Endothelial cell of umbilical vein (primary cell): ENCODE results near the gene BCAR3.

ENCODE experiments used
- CTCF ChIP-seq, 2 donors: IDR thresholded peaks; 1 replicate in 1 of 2; 2 replicates in 1 of 2; pipeline ENCODE4 v1.5.1; 2011; ENCODE audit warnings: low read length in 2 of 2, mild to moderate bottlenecking in 2 of 2, moderate library complexity in 2 of 2, control low read depth in 1 of 2, inconsistent platforms in 1 of 2, low read depth in 1 of 2; ENCODE audit not compliant: insufficient read depth in 1 of 2; ENCODE audit errors: extremely low read depth in 1 of 2
- MAX ChIP-seq: IDR thresholded peaks from 2 replicates; pipeline ENCODE4 v1.6.1; 2011; ENCODE audit not compliant: insufficient read depth, insufficient read length
- MYC ChIP-seq: IDR thresholded peaks from one replicate; pipeline ENCODE4 v1.6.1; 2011; ENCODE audit warnings: mild to moderate bottlenecking, low read depth, low read length
- POLR2A ChIP-seq: IDR thresholded peaks from 2 replicates; pipeline ENCODE4 v1.6.1; 2012; ENCODE audit warnings: low read depth, mild to moderate bottlenecking, control low read depth, low read length

- TF ChIP-seq CTCF (IDR thresholded peaks at IDR 0.05; ENCODE audit: extremely low read depth in 1 of 2, insufficient read depth in 1 of 2, low read depth in 1 of 2, low read length in 2 of 2) (no peak), MYC (no peak), POLR2A (no peak), MAX (no peak)
Observed at GRCh38 chr1:93525431-93525830, 156.2 kb downstream of the BCAR3 start.
